ENCODE results near the gene ENPEP.

Gene ENPEP

DNA sequence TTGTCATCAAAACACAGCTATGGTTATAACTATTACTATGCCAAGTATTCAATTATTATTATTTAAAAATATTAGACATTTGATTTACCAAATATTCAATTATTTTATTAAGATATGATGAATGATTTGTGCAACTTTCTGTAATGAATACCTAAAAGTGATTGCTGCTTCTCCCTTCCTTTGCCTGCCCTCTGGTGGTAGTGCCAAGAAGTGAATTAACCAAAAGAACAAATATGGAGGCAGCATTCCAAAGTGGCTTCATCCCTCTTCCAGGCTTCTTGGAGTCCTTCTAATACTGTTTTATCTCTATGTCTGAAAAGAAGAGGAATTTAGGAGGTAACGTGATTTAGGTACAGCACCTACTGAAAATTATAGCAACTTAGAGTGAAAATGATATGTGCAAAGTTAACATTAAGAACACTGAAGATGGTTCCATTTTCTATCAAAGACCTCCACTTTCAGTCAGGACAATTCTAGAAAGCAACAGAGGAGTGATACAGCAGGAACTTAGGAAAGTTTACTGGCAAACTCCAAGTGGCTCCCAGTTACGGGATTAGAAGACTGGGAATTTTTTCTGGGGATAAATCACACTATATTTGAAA is 43.0 kb downstream of the ENPEP start:
- TF ChIP-seq, protein P1, sequence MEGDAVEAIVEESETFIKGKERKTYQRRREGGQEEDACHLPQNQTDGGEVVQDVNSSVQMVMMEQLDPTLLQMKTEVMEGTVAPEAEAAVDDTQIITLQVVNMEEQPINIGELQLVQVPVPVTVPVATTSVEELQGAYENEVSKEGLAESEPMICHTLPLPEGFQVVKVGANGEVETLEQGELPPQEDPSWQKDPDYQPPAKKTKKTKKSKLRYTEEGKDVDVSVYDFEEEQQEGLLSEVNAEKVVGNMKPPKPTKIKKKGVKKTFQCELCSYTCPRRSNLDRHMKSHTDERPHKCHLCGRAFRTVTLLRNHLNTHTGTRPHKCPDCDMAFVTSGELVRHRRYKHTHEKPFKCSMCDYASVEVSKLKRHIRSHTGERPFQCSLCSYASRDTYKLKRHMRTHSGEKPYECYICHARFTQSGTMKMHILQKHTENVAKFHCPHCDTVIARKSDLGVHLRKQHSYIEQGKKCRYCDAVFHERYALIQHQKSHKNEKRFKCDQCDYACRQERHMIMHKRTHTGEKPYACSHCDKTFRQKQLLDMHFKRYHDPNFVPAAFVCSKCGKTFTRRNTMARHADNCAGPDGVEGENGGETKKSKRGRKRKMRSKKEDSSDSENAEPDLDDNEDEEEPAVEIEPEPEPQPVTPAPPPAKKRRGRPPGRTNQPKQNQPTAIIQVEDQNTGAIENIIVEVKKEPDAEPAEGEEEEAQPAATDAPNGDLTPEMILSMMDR (IDR thresholded peaks at IDR 0.05; ENCODE audit: insufficient read depth, low read depth, low read length, missing control alignments) = peak; percentile 80
- H3K4me3 ChIP-seq (ENCODE audit: low read depth, low read length) = no peak overlapping the region
- DNase-seq (ENCODE audit: low read depth) = peak; percentile 25

DNA sequence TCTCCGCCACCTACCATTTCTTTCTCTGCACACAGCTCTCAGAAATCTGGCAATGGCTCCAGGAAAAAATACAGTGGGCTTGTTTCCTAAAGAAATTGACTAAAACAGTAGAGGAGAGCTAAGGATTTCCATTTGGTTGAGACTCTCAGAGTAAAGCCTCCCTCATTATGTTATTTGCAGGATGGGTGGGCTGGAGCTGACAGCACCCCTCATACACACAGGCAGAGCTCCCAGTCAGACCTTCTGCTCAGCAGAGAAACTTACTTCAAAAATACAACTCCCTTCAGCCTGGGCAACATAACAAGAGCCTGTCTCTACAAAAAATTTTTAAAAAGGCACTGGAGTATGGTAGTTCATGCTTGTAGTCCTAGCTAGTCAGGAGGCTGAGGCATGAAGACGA is 44.9 kb downstream of the ENPEP start:
- TF ChIP-seq, protein P1 (IDR thresholded peaks at IDR 0.05; ENCODE audit: insufficient read depth, low read depth, low read length, missing control alignments) = no peak
- DNase-seq (ENCODE audit: low read depth) = no peak

DNA sequence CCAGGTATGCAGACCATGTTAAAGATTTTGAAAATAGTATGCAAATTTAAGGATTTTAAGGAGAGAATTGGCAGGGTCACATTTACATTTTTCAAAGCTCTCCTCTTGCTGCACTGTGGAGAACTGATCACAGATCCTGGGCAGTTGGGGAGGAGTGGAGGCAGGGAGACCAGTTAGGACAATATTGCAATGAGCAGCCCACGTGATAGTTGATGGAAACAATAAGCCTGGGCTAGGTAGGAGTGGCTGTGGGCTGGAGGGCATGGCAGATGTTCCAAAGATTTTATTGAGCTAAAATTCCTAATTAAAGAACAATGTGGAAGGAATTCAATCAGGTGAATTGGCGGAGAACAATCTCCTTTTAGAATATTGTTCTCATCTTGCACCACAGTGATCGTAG is 50.6 kb downstream of the ENPEP start:
- TF ChIP-seq, protein P1 (IDR thresholded peaks at IDR 0.05; ENCODE audit: insufficient read depth, low read depth, low read length, missing control alignments) = no peak
- DNase-seq (ENCODE audit: low read depth) = no peak
- no peak overlapping the region for H3K4me3 ChIP-seq (ENCODE audit: low read depth, low read length)

More for the DNA sequence above, 44.9 kb downstream of the ENPEP start:
- H3K4me3 ChIP-seq (ENCODE audit: low read depth, low read length) = no peak overlapping the region

DNA sequence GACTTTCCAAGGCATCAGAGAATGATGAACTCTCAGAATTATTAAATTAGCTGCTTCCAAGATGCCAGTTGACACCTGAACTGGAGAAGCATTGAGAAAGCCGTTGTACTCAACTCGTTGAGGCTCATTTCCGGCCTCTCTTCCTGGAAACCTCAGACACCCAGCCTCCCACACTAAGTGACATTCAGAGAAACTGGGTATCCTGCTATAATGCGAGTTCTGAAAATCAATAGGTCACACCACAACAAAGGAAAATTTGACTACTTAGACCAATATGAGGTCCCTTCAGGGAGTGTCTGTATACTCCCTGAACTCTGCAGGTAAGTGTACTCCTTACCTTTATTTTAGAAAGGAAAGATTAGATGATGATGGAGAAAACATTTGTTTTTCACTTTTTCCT is 51.2 kb downstream of the ENPEP start:
- H3K4me3 ChIP-seq (ENCODE audit: low read depth, low read length) = no peak overlapping the region
- no peak for DNase-seq (ENCODE audit: low read depth)
- TF ChIP-seq, protein P1 (IDR thresholded peaks at IDR 0.05; ENCODE audit: insufficient read depth, low read depth, low read length, missing control alignments) = no peak

DNA sequence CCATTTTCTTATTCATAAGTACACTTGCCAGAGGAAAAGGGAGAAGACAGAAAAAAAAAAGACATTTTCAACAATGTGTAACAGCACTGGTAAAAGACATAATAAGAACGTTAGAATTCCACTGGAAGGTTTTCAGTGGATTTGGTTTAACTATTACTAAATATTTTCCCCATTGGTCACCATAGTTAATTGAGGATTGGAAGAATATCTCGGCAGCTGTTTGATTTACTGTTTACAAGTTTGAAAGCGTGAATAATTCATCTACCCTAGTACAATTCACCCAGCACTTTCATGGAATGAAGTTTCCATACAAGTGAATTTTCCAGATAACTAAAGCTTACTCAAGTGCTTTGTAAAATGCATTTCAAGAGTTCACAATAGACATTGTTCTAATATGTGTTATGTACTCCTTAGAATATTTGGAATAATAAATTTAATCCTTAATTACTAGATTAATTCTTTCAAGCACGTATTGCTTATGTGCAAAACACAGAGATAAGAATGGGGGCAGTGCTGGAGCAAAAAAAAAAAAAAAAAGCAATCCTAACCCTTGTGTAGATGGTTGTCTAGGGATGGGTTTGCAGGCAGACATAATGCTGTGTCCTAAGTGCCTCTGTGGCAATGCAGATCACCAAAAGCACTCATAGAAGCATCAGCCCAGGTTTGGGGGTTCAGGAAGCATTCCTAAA is 57.1 kb downstream of the ENPEP start:
- no peak for DNase-seq (ENCODE audit: low read depth)
- TF ChIP-seq, protein P1 (IDR thresholded peaks at IDR 0.05; ENCODE audit: insufficient read depth, low read depth, low read length, missing control alignments) = no peak
- no peak overlapping the region for H3K4me3 ChIP-seq (ENCODE audit: low read depth, low read length)

DNA sequence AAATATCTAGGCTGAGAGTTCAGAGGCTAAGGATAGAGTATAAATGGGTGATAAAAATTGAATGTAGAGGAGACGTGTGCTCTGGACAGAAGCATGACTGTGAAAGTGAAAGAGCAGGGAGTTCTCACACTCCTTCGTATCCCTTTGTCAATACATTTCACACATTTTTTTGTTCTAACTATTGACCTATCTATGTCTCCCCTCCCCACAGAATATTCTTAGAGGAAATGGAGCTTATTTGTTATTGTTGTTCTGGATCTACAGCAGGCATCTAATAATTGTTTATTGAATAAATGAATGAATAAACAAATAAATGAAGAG is 57.6 kb downstream of the ENPEP start:
- no peak overlapping the region; the same call in 1 of the 2 replicates for H3K4me3 ChIP-seq (ENCODE audit: low read depth, low read length)
- DNase-seq (ENCODE audit: low read depth) = no peak
- TF ChIP-seq, protein P1 (IDR thresholded peaks at IDR 0.05; ENCODE audit: insufficient read depth, low read depth, low read length, missing control alignments) = no peak

DNA sequence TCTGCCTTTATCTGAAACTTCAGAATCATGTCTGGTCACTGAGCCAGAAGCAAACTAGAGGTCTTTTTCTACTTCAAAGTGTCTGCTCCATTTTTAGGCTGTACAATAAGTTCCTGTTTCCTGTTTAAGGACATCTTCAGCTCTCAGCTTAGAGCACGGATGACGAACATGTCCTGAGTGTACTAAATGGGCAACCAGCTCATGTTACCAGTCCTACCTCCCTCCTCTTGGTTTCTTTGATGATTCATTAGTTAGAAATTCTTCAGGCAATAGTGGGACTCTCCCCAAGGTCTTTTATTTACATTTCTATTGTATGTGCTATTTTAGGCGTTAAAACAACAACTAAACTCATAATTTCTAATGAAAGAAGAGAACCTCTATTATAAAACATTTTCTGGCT is 58.0 kb downstream of the ENPEP start:
- no peak overlapping the region; the same call in 1 of the 2 replicates for H3K4me3 ChIP-seq (ENCODE audit: low read depth, low read length)
- TF ChIP-seq, protein P1 (IDR thresholded peaks at IDR 0.05; ENCODE audit: insufficient read depth, low read depth, low read length, missing control alignments) = no peak
- peak; percentile 36 for DNase-seq (ENCODE audit: low read depth)

All from GM12865 (cell line).